IMR-90 (cell line): Measurements from ENCODE around the gene FNDC1. TPM values are rescaled to one million over a fixed set of nuclear protein-coding genes. Genes with fewer than 3 reads are reported as not detected.

ENCODE experiments used
- ATAC-seq: fragments of 200-7000 bp; cut with Tn5 transposase; 2 replicates; pipeline ENCODE4 v1.9.1; 2020; ENCODE audit warnings: low read depth, mild to moderate bottlenecking, moderate library complexity
- BruUV-seq: library from RNA; stranded (reverse); fragments of 400-500 nt; replicated peaks from 2 replicates; lab custom pipeline; 2021; lab: Mats Ljungman, UMichigan
- CTCF ChIA-PET: fragments of 300-600 bp; formaldehyde crosslinking; extraction: SDS; loops from one replicate; lab custom pipeline; 2021; ENCODE audit warnings: antibody characterized with exemption; lab: Yijun Ruan, JAX
- POLR2A ChIA-PET: fragments of 300-600 bp; sonication (Branson Sonifier 250); formaldehyde crosslinking; loops from one replicate; lab custom pipeline; 2022; ENCODE audit warnings: antibody characterized with exemption; ENCODE audit not compliant: unreplicated experiment; lab: Charles Lee
- DNase-seq: peaks from one replicate; pipeline ENCODE4 v3.0.0; 2013
- H2AFZ ChIP-seq: replicated peaks from 2 replicates; pipeline ENCODE3; 2013; ENCODE audit warnings: low read length, mild to moderate bottlenecking; ENCODE audit not compliant: poor library complexity
- H2AK5ac ChIP-seq: 2 replicates; pipeline ENCODE4 v1.6.1; 2013; ENCODE audit warnings: low read depth, low read length, inconsistent platforms
- H2AK9ac ChIP-seq: replicated peaks from 2 replicates; pipeline ENCODE3; 2013; ENCODE audit warnings: mild to moderate bottlenecking, low read depth, low read length, moderate library complexity; ENCODE audit not compliant: poor library complexity
- H2BK120ac ChIP-seq: 2 replicates; pipeline ENCODE4 v1.6.1; 2013; ENCODE audit warnings: low read depth, low read length, inconsistent platforms
- H2BK15ac ChIP-seq: 3 replicates; pipeline ENCODE4 v1.6.1; 2013; ENCODE audit warnings: low read depth, low read length, inconsistent platforms
- H2BK20ac ChIP-seq: 2 replicates; pipeline ENCODE4 v1.6.1; 2013; ENCODE audit warnings: low read depth, mild to moderate bottlenecking, inconsistent platforms, low read length, moderate library complexity
- H2BK5ac ChIP-seq: 2 replicates; pipeline ENCODE4 v1.6.1; 2013; ENCODE audit warnings: mild to moderate bottlenecking, low read depth, low read length, inconsistent platforms; ENCODE audit not compliant: poor library complexity, severe bottlenecking
- H3K14ac ChIP-seq: replicated peaks from 2 replicates; pipeline ENCODE4 v1.6.1; 2013; ENCODE audit warnings: low read depth, low read length, inconsistent platforms
- H3K18ac ChIP-seq: 2 replicates; pipeline ENCODE4 v1.6.1; 2013; ENCODE audit warnings: low read depth, low read length, control low read depth
- H3K23ac ChIP-seq: 2 replicates; pipeline ENCODE4 v1.6.1; 2013; ENCODE audit warnings: low read depth, low read length, inconsistent platforms
- H3K27ac ChIP-seq: 2 replicates; pipeline ENCODE4 v1.5.1; 2013; ENCODE audit warnings: mild to moderate bottlenecking, control low read depth, low read length; ENCODE audit not compliant: insufficient read depth
- H3K27me3 ChIP-seq: 2 replicates; pipeline ENCODE4 v1.6.1; 2013; ENCODE audit warnings: low read length; ENCODE audit not compliant: control insufficient read depth, insufficient read depth
- H3K36me3 ChIP-seq: 2 replicates; pipeline ENCODE4 v1.6.1; 2013; ENCODE audit warnings: low read length, mixed read lengths; ENCODE audit not compliant: control insufficient read depth, insufficient read depth
- H3K4ac ChIP-seq: 2 replicates; pipeline ENCODE4 v1.6.1; 2013; ENCODE audit warnings: low read depth, low read length, inconsistent platforms
- H3K4me1 ChIP-seq: 2 replicates; pipeline ENCODE4 v1.6.1; 2013; ENCODE audit warnings: low read length, mixed read lengths; ENCODE audit not compliant: control insufficient read depth, insufficient read depth
- H3K4me2 ChIP-seq: 2 replicates; pipeline ENCODE4 v1.6.1; 2013; ENCODE audit warnings: low read depth, mild to moderate bottlenecking, control low read depth, low read length, moderate library complexity
- H3K4me3 ChIP-seq: 2 replicates; pipeline ENCODE4 v1.5.1; 2013; ENCODE audit warnings: low read depth, mild to moderate bottlenecking, control low read depth, low read length, moderate library complexity; ENCODE audit not compliant: insufficient read depth
- H3K56ac ChIP-seq: 2 replicates; pipeline ENCODE4 v1.6.1; 2013; ENCODE audit warnings: low read length, inconsistent platforms; ENCODE audit not compliant: insufficient read depth; ENCODE audit errors: extremely low read depth
- H3K79me1 ChIP-seq, 2 experiments: 2 replicates each; pipeline ENCODE4 v1.6.1; 2013; ENCODE audit warnings: low read length in 2 of 2, inconsistent platforms in 1 of 2, low read depth in 1 of 2
- H3K9ac ChIP-seq: 2 replicates; pipeline ENCODE4 v1.6.1; 2013; ENCODE audit warnings: low read depth, low read length, control low read depth
- H3K9me1 ChIP-seq: 2 replicates; pipeline ENCODE4 v1.6.1; 2013; ENCODE audit warnings: low read length, inconsistent platforms; ENCODE audit not compliant: insufficient read depth
- H3K9me3 ChIP-seq: 2 replicates; pipeline ENCODE4 v1.6.1; 2013; ENCODE audit warnings: low read length; ENCODE audit not compliant: control insufficient read depth, insufficient read depth
- H4K20me1 ChIP-seq: 2 replicates; pipeline ENCODE4 v1.6.1; 2013; ENCODE audit warnings: low read length, inconsistent platforms; ENCODE audit not compliant: insufficient read depth
- H4K5ac ChIP-seq: 2 replicates; pipeline ENCODE4 v1.6.1; 2013; ENCODE audit warnings: mild to moderate bottlenecking, low read depth, low read length, control low read depth
- H4K8ac ChIP-seq, 2 experiments: 2 replicates each; pipeline ENCODE4 v1.6.1; 2013; ENCODE audit warnings: low read depth in 2 of 2, low read length in 2 of 2, control low read depth in 1 of 2, inconsistent platforms in 1 of 2
- H4K91ac ChIP-seq: 2 replicates; pipeline ENCODE4 v1.6.1; 2013; ENCODE audit warnings: low read depth, low read length, inconsistent platforms; ENCODE audit not compliant: insufficient read depth
- BHLHE40 ChIP-seq: fragments of 150-350 bp; IDR thresholded peaks from 2 replicates; pipeline ENCODE4 v1.6.1; 2016; ENCODE audit warnings: mild to moderate bottlenecking, low read depth, low read length
- CEBPB ChIP-seq: IDR thresholded peaks from 2 replicates; pipeline ENCODE4 v1.6.1; 2012; ENCODE audit warnings: low read depth, low read length, improper control_type of control experiment
- CHD1 ChIP-seq: IDR thresholded peaks from 2 replicates; pipeline ENCODE4 v1.6.1; 2012; ENCODE audit warnings: low read depth, low read length, improper control_type of control experiment
- CTCF ChIP-seq: conservative IDR thresholded peaks from 2 replicates; pipeline ENCODE4 v1.5.1; 2012; ENCODE audit warnings: mild to moderate bottlenecking, low read depth, low read length, improper control_type of control experiment
- ELK1 ChIP-seq: fragments of 150-350 bp; IDR thresholded peaks from 2 replicates; pipeline ENCODE4 v1.6.1; 2016; ENCODE audit warnings: low read depth, mild to moderate bottlenecking, low read length, moderate library complexity, borderline replicate concordance
- MAFK ChIP-seq: IDR thresholded peaks from 2 replicates; pipeline ENCODE4 v1.6.1; 2012; ENCODE audit warnings: low read depth, low read length, improper control_type of control experiment
- MAZ ChIP-seq: IDR thresholded peaks from 2 replicates; pipeline ENCODE4 v1.6.1; 2012; ENCODE audit warnings: low read depth, mild to moderate bottlenecking, low read length, improper control_type of control experiment, moderate library complexity, borderline replicate concordance
- MXI1 ChIP-seq: IDR thresholded peaks from 2 replicates; pipeline ENCODE4 v1.6.1; 2012; ENCODE audit warnings: low read depth, mild to moderate bottlenecking, low read length, moderate library complexity, borderline replicate concordance
- NFE2L2 ChIP-seq: fragments of 150-350 bp; IDR thresholded peaks from 2 replicates; pipeline ENCODE4 v1.6.1; 2016; ENCODE audit warnings: low read depth, mild to moderate bottlenecking, low read length
- POLR2A ChIP-seq: IDR thresholded peaks from 2 replicates; pipeline ENCODE4 v1.6.1; 2012; ENCODE audit warnings: mild to moderate bottlenecking, low read depth, low read length
- RFX5 ChIP-seq: IDR thresholded peaks from 2 replicates; pipeline ENCODE4 v1.8.0; 2012; ENCODE audit warnings: low read depth, mild to moderate bottlenecking, low read length, moderate library complexity
- SMC3 ChIP-seq: fragments of 150-350 bp; IDR thresholded peaks from 2 replicates; pipeline ENCODE4 v1.6.1; 2016; ENCODE audit warnings: low read depth, mild to moderate bottlenecking, antibody characterized with exemption, low read length, moderate library complexity
- USF2 ChIP-seq: fragments of 150-350 bp; IDR thresholded peaks from 2 replicates; pipeline ENCODE4 v1.6.1; 2017; ENCODE audit warnings: mild to moderate bottlenecking, antibody characterized with exemption, low read length, low read depth
- WGBS, 2 experiments: methylation state at CpG; one replicate each; pipeline versions ENCODE4 v1.1.5 to v1.1.7; 2013; ENCODE audit warnings: missing lambda C conversion rate in 2 of 2; ENCODE audit not compliant: insufficient read length in 1 of 2; ENCODE audit errors: extremely low coverage in 2 of 2; 5-methylcytosine and 5-hydroxymethylcytosine counted together
- dilution Hi-C: fragments of 300-500 bp; cut with HindIII; formaldehyde crosslinking; loops from one replicate; pipeline ENCODE4 v1.14.3; 2018; ENCODE audit warnings: low sequenced_read_pairs; ENCODE audit not compliant: unreplicated experiment
- in situ Hi-C: fragments of 300-500 bp; cut with MboI; formaldehyde crosslinking; loops from 3 replicates; pipeline ENCODE4 v1.14.3; 2019; ENCODE audit warnings: low sequenced_read_pairs, inconsistent platforms, mixed read lengths
- intact Hi-C: fragments of 100-400 bp; cut with micrococcal nuclease; formaldehyde crosslinking; loops from 2 replicates; pipeline ENCODE4 v1.10.0; 2022
- polyA plus RNA-seq, 3 experiments: library from polyadenylated mRNA; depleted of rRNA; stranded (reverse); fragments of >200 nt; gene quantifications; 2 replicates each; pipeline ENCODE4 v1.2.3, GENCODE V29; 2012; ENCODE audit warnings: low replicate concordance in 1 of 3
- total RNA-seq: library from RNA; depleted of rRNA; stranded (reverse); fragments of >200 nt; gene quantifications from 2 replicates; pipeline ENCODE4 v1.2.3, GENCODE V29; 2012

Gene FNDC1
- total and polyA plus RNA-seq, 2 of the 4 experiments (the other 2 are of a cell fraction): 0.03 TPM; not detected in 1

DNA sequence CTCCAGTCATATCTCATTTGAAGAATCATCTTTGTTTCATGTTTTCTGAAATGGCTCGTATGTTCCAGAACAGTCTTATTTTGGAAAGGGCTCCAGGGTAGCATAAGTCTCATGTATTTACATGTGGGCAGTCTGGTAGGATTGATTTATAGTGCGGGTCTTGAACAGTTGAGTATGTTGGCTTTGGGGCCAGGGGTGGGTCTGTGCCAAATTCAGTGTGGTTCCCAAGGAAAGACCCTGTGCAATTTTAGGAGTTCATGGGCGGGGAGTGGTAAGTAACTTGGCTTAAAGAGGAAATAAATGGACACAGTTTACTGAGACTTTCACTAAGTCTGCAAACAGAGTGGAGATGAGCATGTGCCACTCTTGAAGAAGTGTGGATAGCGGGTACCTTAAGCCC, 7.7 kb downstream of the FNDC1 start (continued):
- TF ChIP-seq MAFK (no peak), RFX5 (no peak), MXI1 (no peak)

- Histone ChIP-seq H3K9me3 (no peaks in the 10 kb centered on the region), H2BK5ac (no peak overlapping the region), H3K4me1 (no peaks in the 10 kb centered on the region), H2BK120ac (no peak overlapping the region), H3K14ac (no peak overlapping the region), H2BK20ac (no peak overlapping the region), H2BK15ac (no peak overlapping the region), H3K18ac (no peak overlapping the region), H4K20me1 (no peaks in the 10 kb centered on the region), H3K56ac (no peak overlapping the region), H2AK9ac (no peak overlapping the region), H2AK5ac (no peak overlapping the region), H3K9ac (no peak overlapping the region), H3K79me1 (no peaks in the 10 kb centered on the region), H3K9me1 (no peaks in the 10 kb centered on the region), H3K4me2 (no peak overlapping the region), H2AFZ (no peak overlapping the region), H4K5ac (no peak overlapping the region), H3K36me3 (no peaks in the 10 kb centered on the region), H3K4me3 (no peak overlapping the region), H3K27ac (no peak overlapping the region), H3K4ac (no peak overlapping the region), H3K27me3 (peaks cover 4% of the 10 kb centered on the region), H4K8ac (no peak overlapping the region), H4K91ac (no peak overlapping the region), H3K23ac (no peak overlapping the region)
- ATAC-seq: no peak
- WGBS, 2 experiments: 53% methylated on average over 2 of the region's 9 CpGs; no CpG with 5 or more reads in 1 of the 2 experiments
- no TSS peak for BruUV-seq
- ChIA-PET POLR2A (no interaction called here), CTCF (interaction anchor here (0.6 kb wide), 1 partner anchor 9 kb away, joined by 3 read pairs; no protein-coding TSS in a partner anchor)
- dilution Hi-C loops: no loop called here
- intact Hi-C loops: loop anchor here (10.0 kb wide), 1 partner anchor 756 kb away; no protein-coding TSS in a partner anchor
- TF ChIP-seq ELK1 (no peak), USF2 (no peak), SMC3 (no peak), MXI1 (no peak), CHD1 (no peak), BHLHE40 (no peak), POLR2A (no peak), CTCF (no peak), MAFK (no peak), CEBPB (no peak), MAZ (no peak), NFE2L2 (no peak)
- in situ Hi-C loops: loop anchor here (10.0 to 25.0 kb wide), 2 partner anchors 476 to 633 kb away; partner anchors contain the start of gene PNLDC1
- DNase-seq: no peak
These were observed 9.6 kb downstream of the FNDC1 start for GRCh38 chr6:159178847-159179246.
